GM12873 (cell line): Measurements from ENCODE around the gene GPR156.

ENCODE experiments used
- TF ChIP-seq, protein P1 (sequence below): IDR thresholded peaks from 2 replicates; pipeline ENCODE4 v1.5.1; 2012; ENCODE audit warnings: low read depth, mild to moderate bottlenecking, moderate library complexity, low read length, control low read depth; ENCODE audit not compliant: insufficient read depth; ENCODE audit errors: missing control alignments

The GPR156 gene

DNA sequence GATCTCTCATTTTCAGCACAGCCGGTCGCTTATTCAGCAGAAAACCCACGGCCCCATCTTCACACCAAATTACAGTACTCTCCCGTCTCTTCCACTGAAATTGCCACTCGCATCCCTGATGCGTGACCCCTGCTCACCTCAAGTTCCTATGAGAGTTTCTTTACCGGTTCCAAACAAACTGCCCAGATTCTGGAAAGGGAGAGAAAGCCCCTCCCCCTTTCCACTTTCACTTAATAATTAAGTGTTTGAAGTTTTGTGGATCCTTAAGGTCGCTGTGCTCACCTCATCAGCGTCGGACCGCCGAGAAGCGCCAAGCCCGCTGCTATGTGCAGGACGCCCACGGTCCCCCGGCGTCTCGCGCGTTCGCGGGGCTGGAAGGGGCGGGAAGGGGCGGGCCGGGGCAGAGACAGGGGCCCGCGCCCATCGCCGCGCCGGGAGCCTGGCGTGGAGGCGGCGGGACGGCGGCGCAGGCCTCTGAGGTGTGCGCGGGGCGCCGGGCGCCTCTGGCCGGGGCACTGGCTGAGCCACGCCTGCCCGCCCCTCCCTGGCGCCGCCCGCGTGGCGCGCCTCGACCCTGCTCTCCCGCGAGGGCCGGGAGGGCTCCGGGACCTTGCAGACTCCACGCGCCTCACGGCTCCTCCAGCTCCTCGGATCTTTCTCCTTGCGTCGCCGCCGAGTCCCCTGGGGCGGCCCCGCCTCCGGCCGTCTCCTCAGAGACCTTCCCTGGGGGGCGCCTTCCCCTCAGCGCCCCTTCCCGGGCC lies at the start of gene GPR156:
GPR156 (minus strand) TSS at position 476 of the 761 bp plus-strand sequence. CDS start 41,124 bp downstream, outside the sequence.
- TF ChIP-seq, protein P1, sequence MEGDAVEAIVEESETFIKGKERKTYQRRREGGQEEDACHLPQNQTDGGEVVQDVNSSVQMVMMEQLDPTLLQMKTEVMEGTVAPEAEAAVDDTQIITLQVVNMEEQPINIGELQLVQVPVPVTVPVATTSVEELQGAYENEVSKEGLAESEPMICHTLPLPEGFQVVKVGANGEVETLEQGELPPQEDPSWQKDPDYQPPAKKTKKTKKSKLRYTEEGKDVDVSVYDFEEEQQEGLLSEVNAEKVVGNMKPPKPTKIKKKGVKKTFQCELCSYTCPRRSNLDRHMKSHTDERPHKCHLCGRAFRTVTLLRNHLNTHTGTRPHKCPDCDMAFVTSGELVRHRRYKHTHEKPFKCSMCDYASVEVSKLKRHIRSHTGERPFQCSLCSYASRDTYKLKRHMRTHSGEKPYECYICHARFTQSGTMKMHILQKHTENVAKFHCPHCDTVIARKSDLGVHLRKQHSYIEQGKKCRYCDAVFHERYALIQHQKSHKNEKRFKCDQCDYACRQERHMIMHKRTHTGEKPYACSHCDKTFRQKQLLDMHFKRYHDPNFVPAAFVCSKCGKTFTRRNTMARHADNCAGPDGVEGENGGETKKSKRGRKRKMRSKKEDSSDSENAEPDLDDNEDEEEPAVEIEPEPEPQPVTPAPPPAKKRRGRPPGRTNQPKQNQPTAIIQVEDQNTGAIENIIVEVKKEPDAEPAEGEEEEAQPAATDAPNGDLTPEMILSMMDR: no peak

- TF ChIP-seq, protein P1: no peak
These were observed 47.6 kb upstream of the GPR156 start for GRCh38 chr3:120332646-120333045.

DNA sequence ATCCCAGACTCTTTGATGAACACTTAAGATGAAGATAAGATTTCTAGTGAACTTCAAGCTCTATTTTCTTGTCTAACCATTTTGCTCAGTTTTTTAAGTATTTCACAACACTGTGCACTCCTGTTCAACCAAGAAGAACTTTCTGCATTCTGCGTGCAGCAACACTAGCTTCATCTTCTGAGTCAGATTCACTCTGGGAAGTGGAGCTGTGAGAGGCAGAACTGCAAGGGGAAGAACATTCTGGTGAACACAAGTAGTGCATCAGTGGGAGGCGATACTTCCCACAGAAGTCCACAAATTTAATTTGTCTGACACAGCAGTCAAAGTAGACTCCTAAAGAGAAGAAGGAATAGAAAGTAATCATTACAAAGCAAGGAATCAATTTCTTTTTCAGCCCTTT lies 46.1 kb upstream of the GPR156 start:
- TF ChIP-seq, protein P1: no peak

- TF ChIP-seq, protein P1: no peak
These were observed 41.8 kb upstream of the GPR156 start for GRCh38 chr3:120326784-120327183.

- TF ChIP-seq, protein P1: no peak
These were observed 39.2 kb upstream of the GPR156 start for GRCh38 chr3:120324190-120324589.

DNA sequence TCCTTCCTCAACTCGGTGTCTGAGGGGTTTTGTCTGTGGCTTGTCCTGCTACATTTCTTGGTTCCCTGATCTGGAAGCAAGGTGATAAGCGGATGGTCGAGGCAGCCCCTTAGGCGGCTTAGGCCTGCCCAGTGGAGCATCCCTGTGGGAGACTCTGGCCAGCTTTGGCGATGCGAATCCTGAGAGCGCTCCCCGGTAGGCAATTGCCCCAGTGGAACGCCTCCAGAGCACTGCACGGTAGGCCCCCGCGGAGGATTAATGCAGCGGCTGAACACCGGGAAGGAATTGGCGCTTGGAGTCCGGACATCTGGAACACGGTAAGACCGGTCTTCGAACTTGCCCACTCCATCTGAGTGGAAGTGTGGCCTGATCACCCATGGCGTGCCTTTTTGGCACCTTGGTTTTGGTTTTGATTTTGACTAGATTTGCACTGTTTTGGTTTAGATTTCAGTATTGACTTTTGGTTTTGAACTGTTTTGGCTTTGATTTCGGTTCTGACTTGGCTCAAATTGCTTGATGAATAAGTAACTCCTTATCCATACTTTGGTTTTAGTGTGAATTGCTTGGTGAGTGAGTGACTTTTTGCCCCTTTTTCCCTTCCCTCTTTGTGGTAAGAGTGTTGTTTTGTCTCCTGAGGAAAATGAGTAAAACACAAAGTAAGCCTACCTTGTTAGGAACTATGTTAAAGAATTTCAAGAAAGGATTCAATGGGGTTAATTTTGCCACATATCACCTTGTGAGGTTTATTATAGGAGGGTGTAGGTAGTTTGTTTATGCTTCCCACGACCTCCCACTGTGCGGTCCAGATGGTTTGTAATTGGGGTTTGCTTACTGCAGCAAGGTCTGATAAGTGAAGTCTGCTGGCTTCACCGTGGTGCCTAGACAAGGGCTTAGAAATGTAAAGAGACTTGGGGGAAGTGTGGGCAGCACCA lies 27.1 kb upstream of the GPR156 start:
- TF ChIP-seq, protein P1: no peak
